MM.1S (cell line): ENCODE results near the gene TACC2.

ENCODE experiments used
- EZH2 ChIP-seq: fragments of 300-600 bp; sonication (generic); optimal IDR thresholded peaks from 2 replicates; pipeline ENCODE3; 2017; ENCODE audit warnings: low read depth, mild to moderate bottlenecking, antibody characterized with exemption, low read length, mixed read lengths
- TF ChIP-seq, protein P1 (sequence below): fragments of 300-600 bp; sonication (generic); IDR thresholded peaks from 2 replicates; pipeline ENCODE4 v1.5.1; 2016; ENCODE audit warnings: antibody characterized with exemption, low read length, mixed read lengths

DNA sequence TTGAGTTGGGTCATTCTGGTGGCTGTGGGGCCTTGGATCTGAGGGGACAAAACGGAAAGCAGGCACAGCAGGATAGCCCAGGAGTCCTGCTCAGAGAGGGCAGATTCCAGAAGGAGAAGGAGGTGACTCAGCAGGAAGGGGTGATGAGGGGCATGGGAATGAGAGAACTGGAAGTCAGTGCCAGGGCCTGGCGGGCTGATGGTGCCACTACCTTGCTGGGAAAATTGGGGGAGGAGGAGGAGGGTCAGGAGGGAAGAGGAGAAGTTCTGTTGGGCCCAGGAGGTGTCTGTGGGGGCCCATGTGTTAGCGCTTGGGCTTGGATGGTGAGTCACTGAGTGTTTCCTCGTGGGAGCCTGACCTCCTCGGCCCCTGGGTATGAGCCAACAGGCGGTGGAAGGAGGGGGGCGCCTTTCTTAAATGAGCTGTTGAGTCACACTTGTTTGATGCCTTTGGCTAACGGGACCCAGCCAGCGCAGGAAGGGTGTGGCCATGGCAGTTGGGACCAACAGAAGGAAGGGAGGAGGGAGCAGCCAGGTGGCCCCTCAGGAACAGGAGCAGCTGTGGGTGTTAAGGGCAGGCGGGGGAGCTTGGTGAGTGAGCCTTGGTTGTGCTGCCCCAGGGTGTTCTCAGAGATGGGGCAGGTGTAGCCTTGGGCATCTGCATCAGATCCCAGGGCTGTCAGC, 152.1 kb downstream of the TACC2 start:
- TF ChIP-seq, protein P1, sequence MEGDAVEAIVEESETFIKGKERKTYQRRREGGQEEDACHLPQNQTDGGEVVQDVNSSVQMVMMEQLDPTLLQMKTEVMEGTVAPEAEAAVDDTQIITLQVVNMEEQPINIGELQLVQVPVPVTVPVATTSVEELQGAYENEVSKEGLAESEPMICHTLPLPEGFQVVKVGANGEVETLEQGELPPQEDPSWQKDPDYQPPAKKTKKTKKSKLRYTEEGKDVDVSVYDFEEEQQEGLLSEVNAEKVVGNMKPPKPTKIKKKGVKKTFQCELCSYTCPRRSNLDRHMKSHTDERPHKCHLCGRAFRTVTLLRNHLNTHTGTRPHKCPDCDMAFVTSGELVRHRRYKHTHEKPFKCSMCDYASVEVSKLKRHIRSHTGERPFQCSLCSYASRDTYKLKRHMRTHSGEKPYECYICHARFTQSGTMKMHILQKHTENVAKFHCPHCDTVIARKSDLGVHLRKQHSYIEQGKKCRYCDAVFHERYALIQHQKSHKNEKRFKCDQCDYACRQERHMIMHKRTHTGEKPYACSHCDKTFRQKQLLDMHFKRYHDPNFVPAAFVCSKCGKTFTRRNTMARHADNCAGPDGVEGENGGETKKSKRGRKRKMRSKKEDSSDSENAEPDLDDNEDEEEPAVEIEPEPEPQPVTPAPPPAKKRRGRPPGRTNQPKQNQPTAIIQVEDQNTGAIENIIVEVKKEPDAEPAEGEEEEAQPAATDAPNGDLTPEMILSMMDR: no peak
- no peak for TF ChIP-seq EZH2
